ENCODE results near the gene GBX1. TPM values are rescaled to one million over a fixed set of nuclear protein-coding genes. Genes with fewer than 3 reads are reported as not detected.

GBX1 gene
- total RNA-seq, 1 donor from 2014 or later, result not detected

- no peak for DNase-seq (ENCODE audit: extremely low read depth, low read depth, low spot score)
These were observed 50.7 kb downstream of the GBX1 start for GRCh38 chr7:151116603-151117440.

GRCh38 chr7:151115836-151116418, 51.6 kb downstream of the GBX1 start:
- DNase-seq (ENCODE audit: extremely low read depth, low read depth, low spot score), result no peak

- DNase-seq (ENCODE audit: extremely low read depth, low read depth, low spot score), result no peak
These were observed 52.2 kb downstream of the GBX1 start for GRCh38 chr7:151115121-151115835.

GRCh38 chr7:151114151-151115090, 53.1 kb downstream of the GBX1 start:
- DNase-seq (ENCODE audit: extremely low read depth, low read depth, low spot score), result no peak

DNA sequence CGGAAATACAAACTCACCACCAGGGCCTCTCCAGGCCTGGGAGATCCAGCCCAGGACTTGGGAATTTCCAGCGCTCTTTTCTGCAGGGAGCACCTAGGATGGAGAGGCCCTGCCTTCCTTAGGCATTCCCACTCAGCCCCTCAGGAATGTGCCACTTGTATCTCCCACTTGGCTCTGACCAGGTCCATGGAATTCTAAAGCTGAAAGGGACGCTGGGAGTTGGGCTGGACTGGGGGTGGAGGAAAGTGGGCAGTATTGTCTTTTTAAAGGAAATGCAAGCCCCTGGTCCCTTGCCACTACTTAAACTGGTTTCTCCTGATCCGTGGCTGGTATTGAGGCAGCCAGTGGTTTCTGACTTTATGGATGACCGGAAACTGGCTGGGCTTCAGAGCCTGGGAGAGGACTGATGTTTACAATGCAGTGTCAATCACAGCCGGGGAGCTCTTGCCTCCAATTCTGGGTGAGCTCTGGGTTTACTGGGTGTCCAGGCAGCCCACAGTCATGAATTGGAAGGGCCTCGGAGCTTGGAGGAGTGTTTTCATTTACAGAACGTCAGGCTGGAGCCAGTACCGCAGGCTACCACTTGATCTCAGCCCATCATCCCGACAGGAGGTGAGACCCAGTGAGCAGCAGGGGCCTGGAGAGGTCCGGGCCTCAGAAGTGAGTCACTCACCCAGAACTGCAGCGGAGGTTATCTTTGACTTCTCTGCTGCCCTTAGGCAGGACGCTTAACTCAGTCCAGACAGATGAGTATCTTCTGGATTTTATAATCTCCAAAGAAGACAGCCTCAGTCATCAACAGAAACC, 53.9 kb downstream of the GBX1 start:
- no peak for DNase-seq (ENCODE audit: extremely low read depth, low read depth, low spot score)

DNA sequence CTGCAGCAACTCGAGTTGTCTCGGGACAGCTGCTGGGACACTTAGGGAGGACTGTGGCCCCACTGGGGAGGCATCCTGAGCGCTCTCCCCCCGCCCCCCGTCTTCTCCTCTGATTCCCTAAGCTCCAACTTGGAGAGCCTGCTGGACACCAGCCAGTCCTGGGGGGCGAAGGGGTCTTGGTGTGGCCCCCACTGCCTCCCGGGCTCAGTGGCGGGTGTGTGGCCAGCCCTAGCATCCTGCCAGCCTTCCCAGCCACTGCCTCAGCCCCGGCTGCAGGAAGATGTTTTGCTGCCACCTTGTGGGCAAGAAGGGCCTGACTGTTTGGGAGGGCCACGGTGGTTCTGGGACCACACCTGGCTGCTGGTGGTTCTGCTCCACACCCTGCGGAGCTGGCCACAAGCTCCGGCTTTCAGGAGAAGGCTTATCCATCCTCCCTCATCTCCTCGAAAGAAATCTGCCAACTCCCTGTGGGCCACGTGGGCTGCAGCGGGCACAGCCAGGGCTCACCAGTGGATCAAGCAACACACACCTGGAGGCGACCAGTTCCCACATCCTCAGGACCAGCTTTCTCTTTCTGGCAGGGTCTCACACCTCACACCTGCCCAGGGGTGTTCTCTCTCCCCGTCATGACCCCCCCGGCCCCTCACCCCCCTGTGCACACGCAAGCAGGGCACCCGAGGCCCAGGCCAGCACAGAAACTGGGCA, 56.4 kb downstream of the GBX1 start:
- no peak for DNase-seq (ENCODE audit: extremely low read depth, low read depth, low spot score)

DNA sequence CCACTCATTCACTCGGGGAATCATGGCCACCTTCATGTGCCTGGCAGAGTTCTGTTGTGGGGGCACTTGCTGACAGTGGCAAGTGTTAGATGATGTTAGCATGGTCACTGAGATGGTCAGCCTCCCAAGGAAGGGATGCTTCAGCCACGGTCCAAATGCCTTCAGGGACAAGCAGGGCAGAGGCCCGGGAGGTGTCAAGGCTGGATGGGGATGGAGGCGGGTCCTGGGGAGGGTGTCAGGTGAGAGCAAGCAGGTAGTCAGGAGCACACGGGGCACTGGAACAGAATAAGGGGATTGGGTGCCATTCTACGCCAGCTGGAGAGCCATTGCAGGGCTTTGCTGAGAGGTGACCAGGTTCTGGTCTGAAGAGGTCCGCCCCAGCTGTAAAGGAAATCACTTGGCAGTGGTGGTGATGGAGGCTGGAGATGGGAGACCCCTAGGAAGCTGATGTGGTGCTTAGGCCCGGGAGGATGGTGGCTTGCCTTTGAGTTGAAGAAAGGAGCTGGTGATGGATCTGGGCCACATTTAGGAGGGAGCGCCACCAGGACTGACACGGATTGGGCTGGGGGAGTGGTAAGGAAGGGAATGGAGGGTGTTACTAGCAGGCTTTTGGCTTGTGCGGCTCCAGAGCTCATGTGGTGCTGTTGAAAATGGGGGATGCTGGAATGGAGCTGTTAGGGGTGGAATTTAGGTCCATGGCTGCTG, 57.1 kb downstream of the GBX1 start:
- no peak for DNase-seq (ENCODE audit: extremely low read depth, low read depth, low spot score)

DNA sequence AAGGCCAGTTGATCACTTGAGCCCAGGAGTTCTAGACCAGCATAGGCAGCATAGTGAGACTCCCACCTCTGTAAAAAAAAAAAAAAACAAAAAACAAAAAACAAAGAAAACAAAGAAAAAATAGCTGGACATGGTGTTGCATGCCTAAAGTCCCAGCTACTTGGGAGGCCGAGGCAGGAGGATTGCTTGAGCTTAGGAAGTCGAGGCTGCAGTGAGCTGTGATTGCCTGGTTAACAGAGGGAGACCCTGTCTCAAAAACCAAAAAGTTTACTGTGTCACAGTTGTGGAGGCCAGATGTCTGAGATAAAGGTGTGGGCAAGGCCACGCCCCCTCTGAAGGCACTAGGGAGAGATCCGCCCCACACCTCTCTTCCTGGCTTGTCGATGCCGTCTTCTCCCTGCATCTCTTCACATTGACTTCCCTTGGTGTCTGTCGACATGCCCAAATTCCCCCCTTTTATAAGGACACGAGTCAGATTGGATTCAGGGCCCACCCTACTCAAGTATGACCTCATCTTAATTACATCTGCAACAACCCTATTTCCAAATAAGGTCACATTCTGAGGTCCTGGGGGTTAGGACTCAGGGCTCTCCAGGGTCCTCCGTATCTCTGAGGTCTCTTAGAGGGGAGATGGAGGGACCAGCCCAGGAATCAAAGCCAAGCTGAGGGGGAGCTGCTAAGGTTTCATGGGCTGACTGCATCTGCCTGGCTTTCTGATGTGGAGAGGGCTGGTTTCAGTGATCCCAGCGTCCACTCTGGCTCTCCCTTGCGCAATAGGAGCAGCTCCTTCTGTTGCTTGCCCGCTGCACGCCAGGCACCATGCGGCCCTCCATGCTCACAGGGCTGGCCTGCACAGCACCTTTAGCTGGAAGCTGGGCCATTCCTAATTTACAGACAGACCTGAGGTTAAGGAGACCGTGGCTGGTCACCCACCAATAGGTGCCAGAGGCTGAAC, 58.1 kb downstream of the GBX1 start:
- DNase-seq (ENCODE audit: extremely low read depth, low read depth, low spot score), result no peak

DNA sequence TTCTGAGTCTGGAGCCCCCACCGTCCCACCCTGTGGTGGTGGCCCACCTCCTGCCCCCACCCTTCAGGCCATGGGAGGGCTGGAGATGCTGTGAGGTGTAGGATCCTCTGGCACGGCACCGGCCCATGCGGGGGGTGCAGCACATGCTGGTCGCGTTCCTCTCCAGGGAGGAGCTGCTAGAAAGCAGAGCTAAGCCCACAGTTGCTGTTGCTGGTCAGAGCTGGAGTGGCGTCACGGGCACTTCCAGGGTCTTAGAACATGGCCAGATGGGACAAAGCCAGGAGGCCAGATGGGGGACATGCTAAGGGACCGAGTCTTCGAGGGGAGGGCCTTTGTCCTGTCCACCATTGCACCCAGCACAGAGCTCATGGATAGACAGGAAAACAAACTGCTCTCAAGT, 59.6 kb downstream of the GBX1 start:
- DNase-seq (ENCODE audit: extremely low read depth, low read depth, low spot score), result no peak

DNA sequence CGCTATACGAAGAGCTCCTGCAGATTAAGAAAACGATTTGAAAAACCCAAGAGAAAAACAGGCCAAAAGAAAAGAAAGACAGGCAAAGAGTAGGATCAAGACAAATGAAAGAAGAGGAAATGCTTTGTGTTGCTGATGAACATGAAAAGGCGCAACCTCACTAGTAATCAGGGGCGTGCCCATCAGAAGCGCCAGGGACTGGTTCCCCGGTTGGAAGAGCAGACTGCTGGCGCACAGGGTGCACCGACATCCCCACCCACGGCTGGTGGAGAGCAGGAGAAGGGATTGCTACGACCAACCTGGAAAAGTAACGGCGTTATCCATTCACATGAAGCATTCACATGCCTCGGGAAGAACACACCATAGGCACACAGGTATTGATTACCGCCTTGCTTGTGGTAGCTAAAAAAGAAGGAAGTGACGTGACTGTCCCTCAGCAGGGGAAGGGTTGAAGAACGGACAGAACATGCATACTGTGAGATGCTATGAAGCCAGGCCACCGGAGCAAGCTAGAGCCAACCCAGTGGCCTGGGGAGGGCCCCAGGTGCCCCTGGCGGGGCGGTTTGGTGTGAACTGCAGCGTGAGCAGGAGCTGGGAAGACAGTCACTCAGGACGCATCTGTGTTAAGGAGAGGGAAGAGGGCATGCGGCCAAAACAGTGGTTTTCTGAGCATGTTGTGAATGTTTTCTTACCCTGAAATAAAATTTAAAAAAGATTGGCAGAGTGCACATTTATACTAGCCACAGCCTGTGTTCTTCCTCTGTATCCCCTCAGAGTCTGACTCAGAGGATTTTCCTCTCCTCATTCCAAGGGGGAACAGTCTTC, 62.9 kb downstream of the GBX1 start:
- DNase-seq (ENCODE audit: extremely low read depth, low read depth, low spot score), result no peak

DNA sequence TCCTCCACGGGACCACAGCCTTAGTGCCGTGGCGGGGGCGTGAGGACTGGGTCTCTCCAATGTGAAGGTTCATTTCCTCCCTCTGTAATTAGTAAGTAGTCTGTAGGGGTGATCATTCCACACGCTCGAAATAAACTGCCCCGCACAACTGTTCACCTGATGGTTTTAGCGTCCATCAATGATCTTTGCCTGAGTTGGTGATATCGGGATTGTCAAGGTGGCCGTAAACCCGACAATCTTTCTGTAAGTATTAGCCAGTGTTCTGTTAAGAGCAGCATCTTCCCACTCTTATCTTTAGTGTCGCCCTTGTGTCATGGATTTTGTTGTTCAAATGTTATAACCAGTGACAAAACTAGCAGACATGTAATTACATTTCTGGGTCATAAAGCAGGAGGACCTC, 63.5 kb downstream of the GBX1 start:
- no peak for DNase-seq (ENCODE audit: extremely low read depth, low read depth, low spot score)

DNA sequence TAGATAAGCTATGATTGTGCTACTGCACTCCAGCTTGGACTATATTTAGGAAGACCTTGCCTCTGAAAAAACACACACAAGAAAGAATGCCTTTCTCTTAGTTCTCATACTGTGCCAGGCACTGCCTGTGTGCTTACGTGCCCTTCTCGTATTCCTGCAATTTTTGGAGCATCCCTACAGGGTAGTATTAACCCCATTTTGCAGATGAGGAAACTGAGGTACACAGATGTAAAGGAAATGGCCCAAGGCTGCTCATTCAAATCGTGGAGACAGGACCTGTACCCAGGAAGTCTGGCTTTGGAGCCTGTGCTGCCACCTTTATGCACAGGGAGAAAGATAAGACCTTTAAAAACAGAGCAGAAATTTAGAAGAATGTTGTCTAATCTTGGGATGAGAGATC, 64.5 kb downstream of the GBX1 start:
- no peak for DNase-seq (ENCODE audit: extremely low read depth, low read depth, low spot score)

DNA sequence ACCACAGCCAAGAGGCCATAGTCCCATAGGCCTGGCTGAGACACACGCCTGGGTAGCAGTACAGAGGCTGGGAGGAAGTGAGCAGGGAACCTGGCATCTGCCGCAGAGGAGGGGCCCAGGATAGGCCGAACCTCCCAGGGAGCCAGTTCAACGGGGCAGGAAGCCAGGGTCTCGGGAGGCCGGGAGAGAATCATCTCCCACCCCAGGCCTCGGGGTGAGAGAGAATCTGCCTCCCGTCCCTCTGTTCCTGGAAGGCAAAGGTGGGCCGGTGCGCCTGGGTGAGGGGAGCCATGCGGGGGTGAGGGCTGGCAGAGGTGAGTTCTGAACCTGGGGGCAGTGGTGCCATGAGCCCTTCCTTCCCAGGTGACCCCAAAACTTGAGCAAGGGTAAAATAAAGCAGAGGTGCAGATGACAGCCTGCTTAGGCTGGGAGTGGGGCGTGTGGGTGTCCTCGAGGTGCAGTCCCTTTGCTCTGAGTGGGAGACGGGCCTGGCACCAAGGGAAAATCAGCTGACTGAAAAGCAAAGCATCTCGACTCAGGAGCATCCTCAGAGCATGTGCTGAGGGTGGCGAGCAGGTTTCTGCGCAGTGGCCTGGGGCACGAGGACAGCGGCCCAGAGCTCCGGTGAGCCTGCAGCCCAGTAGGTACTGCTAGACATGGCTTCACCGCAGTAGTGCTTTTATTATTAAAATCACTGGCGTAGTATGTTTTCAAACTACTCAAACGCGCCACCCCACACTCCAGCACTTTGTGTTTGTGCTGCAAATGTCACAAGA, 65.7 kb downstream of the GBX1 start:
- DNase-seq (ENCODE audit: extremely low read depth, low read depth, low spot score), result no peak

GRCh38 chr7:151100921-151101320, 66.6 kb downstream of the GBX1 start:
- DNase-seq (ENCODE audit: extremely low read depth, low read depth, low spot score), result no peak

DNA sequence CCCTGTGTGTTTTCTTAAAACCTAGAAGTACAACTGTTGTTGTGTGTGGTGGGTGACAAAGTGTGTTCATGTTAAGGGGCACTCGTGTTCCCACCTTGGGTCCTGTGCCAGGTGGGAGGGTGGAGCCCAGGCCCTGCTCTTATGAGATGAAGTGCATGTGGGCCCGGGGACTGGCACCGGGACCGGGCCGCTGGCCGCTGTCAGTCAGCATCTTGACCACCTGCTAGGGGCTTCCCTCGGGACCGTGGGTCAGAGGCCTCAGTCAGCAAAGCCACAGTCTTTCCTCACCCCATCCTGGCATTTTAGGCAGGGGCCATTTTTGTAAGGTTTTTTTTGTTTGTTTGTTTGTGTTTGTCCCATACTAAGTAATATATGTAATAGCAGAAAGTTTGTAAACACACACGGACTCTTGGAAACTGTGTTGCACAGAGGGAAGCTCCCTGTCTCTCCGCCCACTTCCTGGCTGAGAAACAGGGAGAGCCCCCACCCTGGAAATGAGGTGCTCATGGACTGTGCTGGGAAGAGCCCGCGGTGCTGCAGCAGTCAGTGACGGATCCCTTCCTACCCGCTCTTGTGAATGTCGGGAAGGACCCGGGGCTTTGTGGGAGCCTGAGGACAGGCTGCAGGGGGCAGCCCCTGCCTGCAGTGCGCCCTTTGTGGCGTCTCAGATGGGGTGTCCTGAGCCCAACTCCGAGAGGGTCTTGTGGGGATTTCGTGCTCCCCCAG, 67.8 kb downstream of the GBX1 start:
- DNase-seq (ENCODE audit: extremely low read depth, low read depth, low spot score), result no peak

Data from glomerular endothelial cell (primary cell).